ENCODE measurements around the gene SKI.
"Not testable (repeated sequence)": the region's sequence is repeated elsewhere in the genome, so short reads cannot be mapped to it uniquely, and the experiment has no call there.

SKI gene

GRCh38 chr1:2328676-2329455, 100.7 kb downstream of the SKI start:
- DNase-seq (ENCODE audit: low spot score), result no peak
- no peak for TF ChIP-seq CTCF (IDR thresholded peaks at IDR 0.05)
- H3K27ac ChIP-seq, result no peak overlapping the region
- no peak overlapping the region for H3K4me3 ChIP-seq

DNA sequence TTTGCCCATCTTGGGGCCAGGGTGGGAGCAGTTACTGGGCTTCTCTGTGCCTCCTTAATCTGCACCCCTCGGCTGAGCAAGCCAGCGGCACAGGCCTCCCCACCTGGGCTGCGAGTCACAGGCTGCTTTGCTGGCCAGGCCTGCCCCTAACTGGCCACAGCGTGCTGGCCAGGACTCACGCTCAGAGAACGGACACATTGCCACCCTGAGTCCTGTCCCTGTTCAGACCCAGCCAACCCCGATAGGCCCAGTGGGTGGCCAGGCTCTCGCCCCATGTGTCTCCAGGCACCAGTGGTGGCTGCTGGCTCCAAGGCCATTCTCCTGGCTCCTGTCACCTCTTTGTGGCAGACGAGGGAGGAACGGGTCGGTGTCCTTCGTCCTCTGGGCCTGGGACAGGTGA, 101.9 kb downstream of the SKI start:
- DNase-seq (ENCODE audit: low spot score), result no peak
- TF ChIP-seq CTCF (IDR thresholded peaks at IDR 0.05), result no peak
- Histone ChIP-seq H3K4me3 (no peak overlapping the region), H3K27ac (peak overlapping the region in 1 of 2 donors; percentile 78)

DNA sequence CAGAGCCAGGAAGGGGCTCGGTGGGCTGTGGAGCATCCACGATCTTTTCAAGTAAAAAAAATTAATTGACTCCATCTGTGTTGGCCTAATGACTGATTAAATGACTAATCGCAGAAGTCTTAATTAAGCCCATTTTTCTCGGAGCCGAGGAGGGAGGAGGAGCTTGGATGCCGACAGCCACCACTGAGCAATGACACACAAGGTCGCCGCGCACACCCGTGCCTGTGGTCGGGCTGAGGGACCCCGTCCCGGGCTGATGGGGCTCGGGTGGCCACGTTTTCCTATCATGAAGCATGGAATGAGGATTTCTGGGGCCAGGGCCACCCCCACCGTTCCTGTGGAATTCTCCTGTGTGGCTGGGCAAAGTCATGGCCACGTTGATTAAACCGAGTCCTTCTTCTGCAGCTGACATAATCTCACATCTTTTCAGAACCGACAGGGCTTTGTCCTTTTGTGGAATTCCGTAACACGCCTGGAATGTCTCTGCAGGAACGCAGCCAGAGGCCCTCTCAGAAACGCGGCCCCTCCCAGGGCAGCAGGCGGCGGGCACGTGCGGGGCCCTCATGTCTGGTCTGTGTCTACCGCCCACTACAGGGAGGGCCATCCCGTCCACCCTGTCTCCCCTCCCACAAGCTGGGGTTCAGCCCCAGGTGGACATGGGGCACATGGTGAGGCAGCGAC, 102.5 kb downstream of the SKI start:
- H3K4me3 ChIP-seq, result no peak overlapping the region
- TF ChIP-seq CTCF (IDR thresholded peaks at IDR 0.05), result no peak
- no peak for DNase-seq (ENCODE audit: low spot score)
- H3K27ac ChIP-seq, result peak overlapping the region; percentile 11 to 78

DNA sequence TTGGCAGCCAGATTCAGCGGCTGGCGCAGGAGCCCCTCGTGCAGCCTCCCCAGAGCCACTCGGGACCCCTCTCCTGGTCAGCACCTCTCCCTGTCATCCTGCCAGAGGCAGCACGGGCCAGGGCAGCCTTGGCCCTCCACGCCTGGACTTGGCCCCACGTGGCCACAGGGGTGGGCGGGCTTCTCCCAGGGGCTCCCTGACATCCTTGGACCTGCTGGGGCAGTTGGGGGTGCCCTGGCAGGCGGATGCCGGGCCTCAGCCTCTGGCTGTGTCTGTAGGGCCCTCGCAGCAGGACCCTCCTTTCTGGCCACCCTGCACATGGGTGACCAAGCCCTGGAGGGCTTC, 103.1 kb downstream of the SKI start:
- TF ChIP-seq CTCF (IDR thresholded peaks at IDR 0.05), result no peak
- peak overlapping the region; percentile 11 to 78 for H3K27ac ChIP-seq
- H3K4me3 ChIP-seq, result no peak overlapping the region
- DNase-seq (ENCODE audit: low spot score), result no peak

DNA sequence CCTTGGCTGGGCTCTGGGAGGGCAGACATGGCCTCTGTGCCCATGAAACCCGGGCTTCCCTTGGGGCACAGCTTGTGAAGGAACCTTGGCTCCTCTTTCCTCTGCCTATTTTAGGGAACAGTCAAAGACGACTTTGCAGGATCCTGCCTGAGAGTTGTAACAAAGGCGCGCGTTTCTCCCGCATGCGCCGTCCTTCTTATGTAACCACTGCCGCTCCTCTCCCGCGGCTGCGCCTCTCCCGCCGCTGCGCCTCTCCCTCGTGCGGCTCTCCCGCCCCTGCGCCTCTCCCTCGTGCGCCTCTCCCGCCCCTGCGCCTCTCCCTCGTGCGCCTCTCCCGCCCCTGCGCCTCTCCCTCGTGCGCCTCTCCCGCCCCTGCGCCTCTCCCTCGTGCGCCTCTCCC, 103.5 kb downstream of the SKI start:
- not testable (repeated sequence) for DNase-seq (ENCODE audit: low spot score); H3K4me3 ChIP-seq
- H3K27ac ChIP-seq, result peak overlapping the region; percentile 11 to 78

- DNase-seq (ENCODE audit: low spot score), result no peak
- H3K4me3 ChIP-seq, result no peak overlapping the region
- no peak for TF ChIP-seq CTCF (IDR thresholded peaks at IDR 0.05)
- no peak overlapping the region for H3K27ac ChIP-seq
Observed at GRCh38 chr1:2334366-2334765, 106.2 kb downstream of the SKI start.

- no peak for TF ChIP-seq CTCF (IDR thresholded peaks at IDR 0.05)
- DNase-seq (ENCODE audit: low spot score), result no peak
- Histone ChIP-seq H3K4me3 (no peak overlapping the region), H3K27ac (no peak overlapping the region)
Observed at GRCh38 chr1:2334883-2335534, 106.9 kb downstream of the SKI start.
